ENCODE data around the gene PRKCH. TPM values are rescaled to one million over a fixed set of nuclear protein-coding genes. Genes with fewer than 3 reads are reported as not detected.

The PRKCH gene
- total and polyA plus RNA-seq, 10 of the 15 experiments (the other 5 are each of a cell fraction or from before 2014, with no cell fraction given), result 10.7 to 140 (median 33.2) TPM

DNA sequence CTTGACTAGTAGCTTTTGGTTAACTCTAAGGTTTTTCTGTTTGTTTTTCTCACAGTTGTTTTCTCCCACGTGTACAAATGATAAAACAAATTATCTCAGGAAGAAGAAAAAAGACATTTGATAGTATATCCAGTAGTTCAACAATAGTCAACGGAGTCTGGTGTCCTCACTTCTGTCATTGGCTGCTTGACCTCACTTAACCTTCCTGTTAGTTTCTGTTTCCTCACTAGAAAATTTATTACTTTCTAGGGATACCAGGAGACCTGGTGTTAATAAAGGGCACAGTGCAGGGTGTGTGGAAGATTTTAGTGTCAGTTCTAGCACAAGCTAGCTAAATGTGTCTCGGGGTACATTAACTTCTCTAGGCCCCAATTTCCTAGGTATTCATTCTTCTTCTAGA, 116.0 kb downstream of the PRKCH start:
- BruUV-seq (replicated peaks), result no TSS peak
- H3K27ac ChIP-seq (ENCODE audit: control insufficient read depth, insufficient read depth), result peak overlapping the region; percentile 93
- TF ChIP-seq, protein P1, sequence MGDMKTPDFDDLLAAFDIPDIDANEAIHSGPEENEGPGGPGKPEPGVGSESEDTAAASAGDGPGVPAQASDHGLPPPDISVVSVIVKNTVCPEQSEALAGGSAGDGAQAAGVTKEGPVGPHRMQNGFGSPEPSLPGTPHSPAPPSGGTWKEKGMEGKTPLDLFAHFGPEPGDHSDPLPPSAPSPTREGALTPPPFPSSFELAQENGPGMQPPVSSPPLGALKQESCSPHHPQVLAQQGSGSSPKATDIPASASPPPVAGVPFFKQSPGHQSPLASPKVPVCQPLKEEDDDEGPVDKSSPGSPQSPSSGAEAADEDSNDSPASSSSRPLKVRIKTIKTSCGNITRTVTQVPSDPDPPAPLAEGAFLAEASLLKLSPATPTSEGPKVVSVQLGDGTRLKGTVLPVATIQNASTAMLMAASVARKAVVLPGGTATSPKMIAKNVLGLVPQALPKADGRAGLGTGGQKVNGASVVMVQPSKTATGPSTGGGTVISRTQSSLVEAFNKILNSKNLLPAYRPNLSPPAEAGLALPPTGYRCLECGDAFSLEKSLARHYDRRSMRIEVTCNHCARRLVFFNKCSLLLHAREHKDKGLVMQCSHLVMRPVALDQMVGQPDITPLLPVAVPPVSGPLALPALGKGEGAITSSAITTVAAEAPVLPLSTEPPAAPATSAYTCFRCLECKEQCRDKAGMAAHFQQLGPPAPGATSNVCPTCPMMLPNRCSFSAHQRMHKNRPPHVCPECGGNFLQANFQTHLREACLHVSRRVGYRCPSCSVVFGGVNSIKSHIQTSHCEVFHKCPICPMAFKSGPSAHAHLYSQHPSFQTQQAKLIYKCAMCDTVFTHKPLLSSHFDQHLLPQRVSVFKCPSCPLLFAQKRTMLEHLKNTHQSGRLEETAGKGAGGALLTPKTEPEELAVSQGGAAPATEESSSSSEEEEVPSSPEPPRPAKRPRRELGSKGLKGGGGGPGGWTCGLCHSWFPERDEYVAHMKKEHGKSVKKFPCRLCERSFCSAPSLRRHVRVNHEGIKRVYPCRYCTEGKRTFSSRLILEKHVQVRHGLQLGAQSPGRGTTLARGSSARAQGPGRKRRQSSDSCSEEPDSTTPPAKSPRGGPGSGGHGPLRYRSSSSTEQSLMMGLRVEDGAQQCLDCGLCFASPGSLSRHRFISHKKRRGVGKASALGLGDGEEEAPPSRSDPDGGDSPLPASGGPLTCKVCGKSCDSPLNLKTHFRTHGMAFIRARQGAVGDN (IDR thresholded peaks at IDR 0.05), result 0 out of 2 replicates have a peak, but pooled peaks have one; percentile 18
- TF ChIP-seq RUNX3 (IDR thresholded peaks at IDR 0.05; ENCODE audit: low read length), result no peak
- 0 out of 2 replicates have a peak, but pooled peaks have one; percentile 23 for TF ChIP-seq NFYB (IDR thresholded peaks at IDR 0.05; ENCODE audit: insufficient read depth, low read depth, low read length)
- no peak for TF ChIP-seq KAT2A (conservative IDR thresholded peaks at IDR 0.05; ENCODE audit: control insufficient read depth, low read depth, low read length)
- no peak for TF ChIP-seq MTA2 (IDR thresholded peaks at IDR 0.05; ENCODE audit: low read depth)
- TF ChIP-seq, protein P2, sequence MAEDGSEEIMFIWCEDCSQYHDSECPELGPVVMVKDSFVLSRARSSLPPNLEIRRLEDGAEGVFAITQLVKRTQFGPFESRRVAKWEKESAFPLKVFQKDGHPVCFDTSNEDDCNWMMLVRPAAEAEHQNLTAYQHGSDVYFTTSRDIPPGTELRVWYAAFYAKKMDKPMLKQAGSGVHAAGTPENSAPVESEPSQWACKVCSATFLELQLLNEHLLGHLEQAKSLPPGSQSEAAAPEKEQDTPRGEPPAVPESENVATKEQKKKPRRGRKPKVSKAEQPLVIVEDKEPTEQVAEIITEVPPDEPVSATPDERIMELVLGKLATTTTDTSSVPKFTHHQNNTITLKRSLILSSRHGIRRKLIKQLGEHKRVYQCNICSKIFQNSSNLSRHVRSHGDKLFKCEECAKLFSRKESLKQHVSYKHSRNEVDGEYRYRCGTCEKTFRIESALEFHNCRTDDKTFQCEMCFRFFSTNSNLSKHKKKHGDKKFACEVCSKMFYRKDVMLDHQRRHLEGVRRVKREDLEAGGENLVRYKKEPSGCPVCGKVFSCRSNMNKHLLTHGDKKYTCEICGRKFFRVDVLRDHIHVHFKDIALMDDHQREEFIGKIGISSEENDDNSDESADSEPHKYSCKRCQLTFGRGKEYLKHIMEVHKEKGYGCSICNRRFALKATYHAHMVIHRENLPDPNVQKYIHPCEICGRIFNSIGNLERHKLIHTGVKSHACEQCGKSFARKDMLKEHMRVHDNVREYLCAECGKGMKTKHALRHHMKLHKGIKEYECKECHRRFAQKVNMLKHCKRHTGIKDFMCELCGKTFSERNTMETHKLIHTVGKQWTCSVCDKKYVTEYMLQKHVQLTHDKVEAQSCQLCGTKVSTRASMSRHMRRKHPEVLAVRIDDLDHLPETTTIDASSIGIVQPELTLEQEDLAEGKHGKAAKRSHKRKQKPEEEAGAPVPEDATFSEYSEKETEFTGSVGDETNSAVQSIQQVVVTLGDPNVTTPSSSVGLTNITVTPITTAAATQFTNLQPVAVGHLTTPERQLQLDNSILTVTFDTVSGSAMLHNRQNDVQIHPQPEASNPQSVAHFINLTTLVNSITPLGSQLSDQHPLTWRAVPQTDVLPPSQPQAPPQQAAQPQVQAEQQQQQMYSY (CRISPR knock-in tag; IDR thresholded peaks at IDR 0.05), result no peak
- SMC1A ChIA-PET (ENCODE audit: uncharacterized antibody, unreplicated experiment), result interaction anchor here (1.0 to 9.8 kb wide), 11 partner anchors 10 to 139 kb away, joined by 3 to 66 read pairs (median 11); no protein-coding TSS in a partner anchor
- DNase-seq (ENCODE audit: low read depth, low spot score), result no peak
- RAD21 ChIA-PET (ENCODE audit: unreplicated experiment), result interaction anchor here (0.6 to 9.4 kb wide), 2 partner anchors 34 to 49 kb away, joined by 4 to 87 read pairs; no protein-coding TSS in a partner anchor
- no peaks in the 10 kb centered on the region for H3K27me3 ChIP-seq (replicated peaks in 1 of 2; ENCODE audit: control insufficient read depth in 2 of 2, insufficient read depth in 2 of 2, low read length in 1 of 2)
- no peak overlapping the region for H2AFZ ChIP-seq (ENCODE audit: control insufficient read depth, low read depth, low read length)
- H3K4me3 ChIP-seq, result no peak overlapping the region
- peaks cover 0 to under 1% of the 10 kb centered on the region in 2 experiments; a peak in 3 of 4 replicates for H3K36me3 ChIP-seq (ENCODE audit: control insufficient read depth in 2 of 2, insufficient read depth in 2 of 2, low read length in 1 of 2)
- H3K79me2 ChIP-seq (ENCODE audit: control insufficient read depth, insufficient read depth, low read length), result peaks cover 58% of the 10 kb centered on the region
- POLR2A ChIA-PET, result interaction anchor here (1.1 to 9.4 kb wide), 4 partner anchors 11 to 54 kb away, joined by 3 to 66 read pairs (median 4); no protein-coding TSS in a partner anchor
- in situ Hi-C loops (cut with MboI) (loop anchor here (25.0 kb wide), 1 partner anchor 125 kb away; the partner anchor contains the start of gene PRKCH), intact Hi-C loops (cut with micrococcal nuclease; ENCODE audit: unreplicated experiment) (loop anchor here (5.0 kb wide), 1 partner anchor 95 kb away; no protein-coding TSS in a partner anchor)
- no peaks in the 10 kb centered on the region; the same call in 2 of the 3 replicates for H3K9me3 ChIP-seq (replicated peaks; ENCODE audit: control insufficient read depth, insufficient read depth, low read length)
- no peak for FAIRE-seq
- no peak overlapping the region; the same call in 1 of the 2 replicates for H3K4me2 ChIP-seq (ENCODE audit: control insufficient read depth, insufficient read depth)
- CTCF ChIA-PET, result interaction anchor here (0.6 to 0.9 kb wide), 2 partner anchors 25 to 60 kb away, joined by 3 read pairs; no protein-coding TSS in a partner anchor
- H3K9ac ChIP-seq (ENCODE audit: control insufficient read depth, insufficient read depth, low read length), result no peak overlapping the region
- peaks cover 32% of the 10 kb centered on the region for H3K4me1 ChIP-seq (ENCODE audit: control insufficient read depth, insufficient read depth, low read length)
- 65% methylated on average over 3 of the region's 3 CpGs for WGBS (ENCODE audit: insufficient coverage, insufficient replicate concordance, low lambda C conversion rate, missing lambda C conversion rate)
- H4K20me1 ChIP-seq (ENCODE audit: control insufficient read depth, insufficient read depth), result no peaks in the 10 kb centered on the region
- no peak for ATAC-seq

Data from GM12878 (cell line).